Retinal pigment epithelial cell (primary cell): ENCODE measurements around the gene PHF21B.
"Not testable (repeated sequence)": the region's sequence is repeated elsewhere in the genome, so short reads cannot be mapped to it uniquely, and the experiment has no call there.

Source experiments
- DNase-seq: peaks from one replicate; pipeline ENCODE4 v3.0.0-alpha.2; 2010; ENCODE audit warnings: low read depth
- H3K4me3 ChIP-seq: 2 replicates; pipeline ENCODE4 v1.5.1; 2011; ENCODE audit warnings: mild to moderate bottlenecking, low read length, control low read depth, moderate library complexity
- TF ChIP-seq, protein P1 (sequence below): conservative IDR thresholded peaks from 2 replicates; pipeline ENCODE4 v1.5.1; 2011; ENCODE audit warnings: low read depth, low read length, control low read depth, inconsistent platforms

Gene PHF21B

DNA sequence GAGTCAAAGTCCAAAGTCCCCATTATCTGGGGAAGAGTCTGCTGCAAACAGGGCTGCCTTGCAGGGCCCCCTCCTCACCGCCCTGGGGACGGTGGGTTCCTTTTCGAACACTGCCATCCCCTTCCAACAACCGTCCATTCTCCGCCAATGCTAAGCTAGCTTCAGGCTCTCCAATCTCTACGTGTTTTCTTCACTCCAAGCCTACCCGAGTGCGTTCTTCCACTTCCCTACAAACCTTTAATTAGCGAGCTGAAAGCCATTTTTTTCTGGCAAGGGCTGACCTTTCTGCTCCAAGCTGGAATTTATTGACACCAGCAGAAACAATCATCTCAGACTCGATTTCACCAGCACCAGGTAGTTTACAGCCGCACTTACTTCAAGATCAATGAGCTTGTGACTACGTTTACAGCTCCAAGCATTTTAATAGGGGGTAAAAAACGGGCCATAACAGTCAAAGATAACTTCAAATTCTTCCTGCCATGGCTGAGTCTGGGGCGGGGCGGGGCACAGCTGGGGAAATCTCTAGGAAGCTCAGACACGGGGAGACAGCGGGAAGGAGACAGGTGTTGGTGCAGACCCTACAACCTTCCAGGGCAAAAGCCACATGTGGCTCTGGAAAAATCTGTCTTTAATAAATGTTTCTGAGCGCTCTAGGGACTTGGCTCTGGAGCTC lies 82.2 kb downstream of the PHF21B start:
- no peak for DNase-seq
- H3K4me3 ChIP-seq = no peak overlapping the region
- TF ChIP-seq, protein P1, sequence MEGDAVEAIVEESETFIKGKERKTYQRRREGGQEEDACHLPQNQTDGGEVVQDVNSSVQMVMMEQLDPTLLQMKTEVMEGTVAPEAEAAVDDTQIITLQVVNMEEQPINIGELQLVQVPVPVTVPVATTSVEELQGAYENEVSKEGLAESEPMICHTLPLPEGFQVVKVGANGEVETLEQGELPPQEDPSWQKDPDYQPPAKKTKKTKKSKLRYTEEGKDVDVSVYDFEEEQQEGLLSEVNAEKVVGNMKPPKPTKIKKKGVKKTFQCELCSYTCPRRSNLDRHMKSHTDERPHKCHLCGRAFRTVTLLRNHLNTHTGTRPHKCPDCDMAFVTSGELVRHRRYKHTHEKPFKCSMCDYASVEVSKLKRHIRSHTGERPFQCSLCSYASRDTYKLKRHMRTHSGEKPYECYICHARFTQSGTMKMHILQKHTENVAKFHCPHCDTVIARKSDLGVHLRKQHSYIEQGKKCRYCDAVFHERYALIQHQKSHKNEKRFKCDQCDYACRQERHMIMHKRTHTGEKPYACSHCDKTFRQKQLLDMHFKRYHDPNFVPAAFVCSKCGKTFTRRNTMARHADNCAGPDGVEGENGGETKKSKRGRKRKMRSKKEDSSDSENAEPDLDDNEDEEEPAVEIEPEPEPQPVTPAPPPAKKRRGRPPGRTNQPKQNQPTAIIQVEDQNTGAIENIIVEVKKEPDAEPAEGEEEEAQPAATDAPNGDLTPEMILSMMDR = no peak

DNA sequence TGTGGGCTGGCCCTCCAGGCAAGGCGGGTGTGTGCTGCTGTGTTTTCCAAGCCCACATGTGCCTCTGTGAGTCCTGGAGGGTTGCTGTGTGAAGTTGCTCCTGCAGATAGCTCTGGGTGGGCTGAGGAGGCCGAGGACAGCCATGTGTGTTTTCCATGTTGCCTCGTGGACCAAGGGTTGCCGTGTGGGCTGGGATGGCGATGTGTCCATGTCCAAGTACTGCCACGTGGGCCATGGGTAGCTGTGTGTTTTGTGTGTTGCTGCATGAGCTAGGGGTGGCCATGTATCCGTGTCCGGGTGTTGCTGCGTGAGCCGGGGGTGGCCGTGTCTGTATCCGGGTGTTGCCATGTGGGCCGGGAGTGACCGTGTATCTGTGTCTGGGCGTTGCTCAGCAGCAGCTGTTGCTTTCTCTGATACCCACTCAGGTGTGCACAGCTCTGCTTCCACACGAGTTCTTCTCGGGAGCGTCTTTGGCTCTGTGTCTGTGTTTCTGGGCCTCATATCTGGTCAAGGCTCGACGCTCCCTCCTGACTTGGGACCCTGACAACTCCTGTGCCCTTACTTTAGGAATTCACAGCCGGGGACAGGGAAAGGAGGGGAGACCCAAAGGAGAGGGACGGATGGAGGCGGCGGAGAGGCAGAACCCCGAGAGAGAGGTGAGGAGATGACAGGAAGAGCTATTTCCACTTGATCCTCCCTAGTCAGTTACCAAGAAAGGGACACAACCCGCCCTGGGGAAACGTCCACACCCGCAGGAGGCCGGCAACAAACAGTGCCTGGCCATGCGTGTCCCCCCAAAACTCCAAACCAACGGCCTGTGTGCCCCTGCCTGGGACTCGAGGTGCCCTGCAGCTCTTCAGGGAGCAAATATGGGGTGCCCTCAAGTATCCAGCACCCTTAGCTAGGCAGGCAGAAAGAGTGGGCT lies 83.1 kb downstream of the PHF21B start:
- TF ChIP-seq, protein P1 = no peak
- no peak overlapping the region for H3K4me3 ChIP-seq
- no peak for DNase-seq

DNA sequence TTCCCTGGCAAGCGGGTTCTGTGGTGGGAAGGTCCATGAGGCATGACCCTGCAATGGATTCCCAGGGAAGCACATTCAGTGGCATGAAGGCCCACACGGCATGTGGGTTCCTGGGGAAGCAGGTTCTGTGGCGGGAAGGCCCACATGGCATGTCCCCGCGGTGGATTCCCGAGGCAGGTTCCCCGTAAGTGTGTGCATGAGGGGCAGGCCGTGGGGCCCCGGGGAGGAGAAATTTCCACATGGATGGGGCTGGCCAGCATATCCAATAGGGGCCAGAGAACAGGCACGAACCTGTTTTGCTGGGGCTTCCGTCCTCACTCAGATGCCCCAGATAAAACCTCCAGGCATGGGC lies 83.7 kb downstream of the PHF21B start:
- DNase-seq = no peak
- TF ChIP-seq, protein P1 = no peak
- H3K4me3 ChIP-seq = no peak overlapping the region

DNA sequence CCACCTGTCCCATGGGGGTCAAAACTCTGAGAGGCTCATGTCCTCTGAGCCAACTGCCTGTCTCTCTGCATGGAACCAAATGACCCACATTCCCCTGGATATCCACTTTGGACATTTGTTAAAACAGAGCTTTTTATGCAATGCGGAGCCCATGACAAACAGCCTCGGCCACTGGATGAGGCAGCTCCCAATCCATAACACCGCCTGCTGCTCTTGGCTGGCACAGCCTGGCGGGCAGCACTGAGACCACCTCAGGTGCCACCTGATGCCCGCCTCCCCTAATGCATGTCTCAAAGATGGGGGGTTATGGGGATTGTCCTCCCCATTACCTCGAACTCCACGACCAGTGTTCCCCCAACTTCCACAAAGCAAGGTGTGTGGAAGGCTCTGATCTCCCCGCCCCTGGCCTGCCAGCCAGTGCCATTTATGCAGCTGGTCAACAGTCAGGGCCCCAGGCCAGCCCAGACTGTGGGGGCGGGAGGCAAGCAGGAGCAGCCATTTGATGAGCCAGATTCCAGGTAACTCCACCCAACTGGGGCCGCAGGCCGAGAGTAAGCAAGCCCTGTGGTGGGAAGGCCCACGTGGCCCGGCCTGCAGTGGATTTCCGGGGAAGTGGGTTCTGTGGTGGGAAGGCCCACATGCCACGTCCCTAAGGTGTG lies 84.2 kb downstream of the PHF21B start:
- no peak for DNase-seq
- H3K4me3 ChIP-seq = no peak overlapping the region
- TF ChIP-seq, protein P1 = no peak

DNA sequence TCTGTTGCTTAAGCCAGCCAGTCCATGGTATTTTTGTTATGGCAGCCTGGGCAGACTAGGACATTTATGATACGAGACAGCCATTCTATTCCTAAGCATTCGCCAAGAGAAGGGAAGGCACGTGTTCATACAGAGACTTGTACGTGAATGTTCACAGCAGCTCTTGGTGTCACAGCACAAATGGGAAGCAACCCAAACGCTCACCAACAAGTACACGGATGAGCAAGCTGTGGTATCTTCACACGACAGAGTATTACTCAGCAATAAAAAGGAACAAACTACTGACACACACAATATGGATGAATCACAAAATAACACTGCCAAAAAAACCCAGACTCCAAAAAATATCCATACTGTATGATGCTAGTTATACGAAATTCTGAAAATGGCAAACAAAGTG lies 85.1 kb downstream of the PHF21B start:
- H3K4me3 ChIP-seq = no peak overlapping the region
- no peak for DNase-seq
- TF ChIP-seq, protein P1 = no peak

DNA sequence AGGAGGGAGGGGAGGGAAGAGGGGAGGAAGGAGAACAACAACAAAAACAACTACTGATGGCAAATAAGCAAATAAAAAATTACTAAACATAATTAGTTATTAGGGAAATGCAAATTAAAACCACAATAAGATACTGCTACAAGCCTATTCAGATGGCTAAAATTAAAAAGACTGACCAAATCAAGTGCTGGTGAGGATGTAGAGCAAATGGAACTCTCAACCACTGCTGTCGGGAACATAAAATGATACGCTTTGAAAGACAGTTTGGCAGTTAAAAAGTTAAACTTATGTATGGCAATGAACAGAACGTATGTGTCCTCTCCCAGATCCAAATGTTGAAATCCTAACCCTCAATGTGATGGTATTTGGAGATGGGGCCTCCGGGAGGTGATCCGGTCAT lies 85.7 kb downstream of the PHF21B start:
- DNase-seq = no peak
- TF ChIP-seq, protein P1 = no peak
- no peak overlapping the region for H3K4me3 ChIP-seq

DNA sequence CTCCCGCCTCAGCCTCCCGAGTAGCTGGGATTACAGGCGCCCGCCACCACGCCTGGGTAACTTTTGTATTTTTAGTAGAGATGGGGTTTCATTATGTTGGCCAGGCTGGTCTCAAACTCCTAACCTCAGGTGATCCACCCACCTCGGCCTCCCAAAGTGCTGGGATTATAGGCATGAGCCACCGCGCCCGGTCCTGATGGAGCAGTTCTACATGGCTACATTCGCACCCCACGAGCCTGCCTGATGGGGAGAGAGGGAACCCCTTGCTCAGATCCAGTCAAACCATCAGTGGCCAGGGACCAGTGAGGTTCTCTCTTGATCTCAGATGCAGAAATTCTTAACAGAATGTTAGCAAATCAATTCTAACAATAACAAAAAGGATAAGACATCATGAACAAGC lies 88.0 kb downstream of the PHF21B start:
- not testable (repeated sequence) for DNase-seq, H3K4me3 ChIP-seq
